ENCODE data around the gene FRMD1.

- TF ChIP-seq CTCF (IDR thresholded peaks at IDR 0.05), result no peak
- TF ChIP-seq EZH2 (IDR thresholded peaks at IDR 0.05), result no peak
- TF ChIP-seq EZH2phosphoT487 (IDR thresholded peaks at IDR 0.05), result no peak
Observed at GRCh38 chr6:168043193-168043847, 35.7 kb downstream of the FRMD1 start.

All from neural progenitor cell (in vitro differentiated cells).